KOPT-K1 (cell line): ENCODE results near the gene EML4.

Experiments used
- H3K27ac ChIP-seq: fragments of 200-600 bp; sonication (generic); 2 replicates; pipeline ENCODE4 v1.5.1; 2016; ENCODE audit warnings: antibody characterized with exemption, mild to moderate bottlenecking, low read depth, low read length; ENCODE audit not compliant: poor library complexity, severe bottlenecking
- H3K36me3 ChIP-seq: fragments of 200-600 bp; sonication (generic); 2 replicates; pipeline ENCODE4 v1.5.1; 2017; ENCODE audit warnings: antibody characterized with exemption, mild to moderate bottlenecking, low read length, moderate library complexity; ENCODE audit not compliant: insufficient read depth
- H3K9me3 ChIP-seq: fragments of 200-600 bp; sonication (generic); 2 replicates; pipeline ENCODE4 v1.5.1; 2017; ENCODE audit warnings: antibody characterized with exemption, low read length, mild to moderate bottlenecking; ENCODE audit not compliant: insufficient read depth, poor library complexity, severe bottlenecking

EML4 gene

GRCh38 chr2:42348113-42348805, 179.1 kb downstream of the EML4 start:
- Histone ChIP-seq H3K27ac (no peak overlapping the region), H3K36me3 (peaks cover 82% of the 10 kb centered on the region), H3K9me3 (no peaks in the 10 kb centered on the region)

- H3K36me3 ChIP-seq = peaks cover 65% of the 10 kb centered on the region
- H3K9me3 ChIP-seq = no peaks in the 10 kb centered on the region
- no peak overlapping the region for H3K27ac ChIP-seq
These were observed 181.4 kb downstream of the EML4 start for GRCh38 chr2:42350434-42351063.

GRCh38 chr2:42351864-42352263, 182.7 kb downstream of the EML4 start:
- Histone ChIP-seq H3K36me3 (peaks cover 63% of the 10 kb centered on the region), H3K27ac (no peak overlapping the region), H3K9me3 (no peaks in the 10 kb centered on the region)

- H3K9me3 ChIP-seq = no peaks in the 10 kb centered on the region
- peaks cover 52% of the 10 kb centered on the region for H3K36me3 ChIP-seq
- no peak overlapping the region for H3K27ac ChIP-seq
These were observed 184.8 kb downstream of the EML4 start for GRCh38 chr2:42353792-42354429.

- H3K36me3 ChIP-seq = peaks cover 8% of the 10 kb centered on the region; the same call in 1 of the 2 replicates
- peak overlapping the region; percentile 87 for H3K27ac ChIP-seq
- no peaks in the 10 kb centered on the region for H3K9me3 ChIP-seq
These were observed 190.3 kb downstream of the EML4 start for GRCh38 chr2:42359304-42359964.

- peaks cover 8% of the 10 kb centered on the region; the same call in 1 of the 2 replicates for H3K36me3 ChIP-seq
- H3K9me3 ChIP-seq = no peaks in the 10 kb centered on the region
- peak overlapping the region; percentile 87 for H3K27ac ChIP-seq
These were observed 190.9 kb downstream of the EML4 start for GRCh38 chr2:42359965-42360483.

- H3K36me3 ChIP-seq = peaks cover 8% of the 10 kb centered on the region; the same call in 1 of the 2 replicates
- no peaks in the 10 kb centered on the region for H3K9me3 ChIP-seq
- peak overlapping the region; percentile 87 for H3K27ac ChIP-seq
These were observed 191.3 kb downstream of the EML4 start for GRCh38 chr2:42360493-42360889.

- no peaks in the 10 kb centered on the region for H3K9me3 ChIP-seq
- peak within 1 kb of the TSS; percentile 87 for H3K27ac ChIP-seq
- H3K36me3 ChIP-seq = peaks cover 5% of the 10 kb centered on the region; the same call in 1 of the 2 replicates
These were observed 192.0 kb downstream of the EML4 start, which contains the start of gene COX7A2L for GRCh38 chr2:42360890-42361727. Gene COX7A2L (minus strand): TSS chr2:42361217. CDS start chr2:42361161, 56 bp downstream.

GRCh38 chr2:42361728-42362283, 192.7 kb downstream of the EML4 start:
- peak overlapping the region; percentile 87 for H3K27ac ChIP-seq

GRCh38 chr2:42363413-42363812, 194.3 kb downstream of the EML4 start:
- Histone ChIP-seq H3K27ac (no peak overlapping the region), H3K36me3 (no peaks in the 10 kb centered on the region), H3K9me3 (no peaks in the 10 kb centered on the region)

More at GRCh38 chr2:42361728-42362283, 192.7 kb downstream of the EML4 start:
- Histone ChIP-seq H3K9me3 (no peaks in the 10 kb centered on the region), H3K36me3 (no peaks in the 10 kb centered on the region)

GRCh38 chr2:42364658-42365057, 195.5 kb downstream of the EML4 start:
- H3K27ac ChIP-seq = no peak overlapping the region
- H3K9me3 ChIP-seq = no peaks in the 10 kb centered on the region
- no peaks in the 10 kb centered on the region for H3K36me3 ChIP-seq

GRCh38 chr2:42366411-42366810, 197.3 kb downstream of the EML4 start:
- H3K36me3 ChIP-seq = no peaks in the 10 kb centered on the region
- no peak overlapping the region for H3K27ac ChIP-seq
- H3K9me3 ChIP-seq = no peaks in the 10 kb centered on the region

- H3K27ac ChIP-seq = no peak overlapping the region
- no peaks in the 10 kb centered on the region for H3K36me3 ChIP-seq
- no peaks in the 10 kb centered on the region for H3K9me3 ChIP-seq
These were observed 198.7 kb downstream of the EML4 start for GRCh38 chr2:42367835-42368234.
